ENCODE data around the gene CAPG. TPM values are rescaled to one million over a fixed set of nuclear protein-coding genes. Genes with fewer than 3 reads are reported as not detected.

Gene CAPG
- total and polyA plus RNA-seq, 10 of the 15 experiments (the other 5 are each of a cell fraction or from before 2014, with no cell fraction given): 26.3 to 192 (median 100) TPM

DNA sequence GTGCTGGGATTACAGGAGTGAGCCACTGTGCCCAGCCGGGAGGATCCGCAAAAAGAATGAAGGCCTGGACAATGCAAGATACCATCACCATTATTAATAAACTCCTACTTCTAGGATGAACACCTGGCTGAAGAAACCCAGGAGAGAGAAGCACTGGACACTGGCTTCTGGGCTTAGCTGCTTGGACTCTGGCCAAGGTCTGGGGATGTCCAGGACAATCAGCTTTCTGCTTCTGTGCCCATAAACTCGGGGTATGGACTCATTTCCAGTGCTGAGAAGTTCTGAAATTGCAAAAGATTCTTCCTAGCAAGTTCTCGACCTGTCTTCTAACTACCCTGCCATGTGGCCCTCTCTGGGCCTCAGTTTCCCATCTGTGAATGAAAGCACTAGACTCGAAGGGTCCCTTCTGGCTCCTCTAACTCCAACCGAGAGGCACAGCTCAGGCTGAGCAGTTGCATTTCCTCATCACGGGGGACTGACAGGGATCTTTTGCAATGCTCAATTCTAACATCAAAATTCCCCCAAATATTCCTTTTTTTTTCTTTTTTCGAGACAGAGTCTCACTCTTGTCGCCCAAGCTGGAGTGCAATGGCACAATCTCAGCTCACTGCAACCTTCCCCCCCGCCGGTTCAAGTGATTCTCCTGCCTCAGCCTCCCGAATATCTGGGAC, 5.9 kb upstream of the CAPG start (continued):
- TF ChIP-seq, protein P1, sequence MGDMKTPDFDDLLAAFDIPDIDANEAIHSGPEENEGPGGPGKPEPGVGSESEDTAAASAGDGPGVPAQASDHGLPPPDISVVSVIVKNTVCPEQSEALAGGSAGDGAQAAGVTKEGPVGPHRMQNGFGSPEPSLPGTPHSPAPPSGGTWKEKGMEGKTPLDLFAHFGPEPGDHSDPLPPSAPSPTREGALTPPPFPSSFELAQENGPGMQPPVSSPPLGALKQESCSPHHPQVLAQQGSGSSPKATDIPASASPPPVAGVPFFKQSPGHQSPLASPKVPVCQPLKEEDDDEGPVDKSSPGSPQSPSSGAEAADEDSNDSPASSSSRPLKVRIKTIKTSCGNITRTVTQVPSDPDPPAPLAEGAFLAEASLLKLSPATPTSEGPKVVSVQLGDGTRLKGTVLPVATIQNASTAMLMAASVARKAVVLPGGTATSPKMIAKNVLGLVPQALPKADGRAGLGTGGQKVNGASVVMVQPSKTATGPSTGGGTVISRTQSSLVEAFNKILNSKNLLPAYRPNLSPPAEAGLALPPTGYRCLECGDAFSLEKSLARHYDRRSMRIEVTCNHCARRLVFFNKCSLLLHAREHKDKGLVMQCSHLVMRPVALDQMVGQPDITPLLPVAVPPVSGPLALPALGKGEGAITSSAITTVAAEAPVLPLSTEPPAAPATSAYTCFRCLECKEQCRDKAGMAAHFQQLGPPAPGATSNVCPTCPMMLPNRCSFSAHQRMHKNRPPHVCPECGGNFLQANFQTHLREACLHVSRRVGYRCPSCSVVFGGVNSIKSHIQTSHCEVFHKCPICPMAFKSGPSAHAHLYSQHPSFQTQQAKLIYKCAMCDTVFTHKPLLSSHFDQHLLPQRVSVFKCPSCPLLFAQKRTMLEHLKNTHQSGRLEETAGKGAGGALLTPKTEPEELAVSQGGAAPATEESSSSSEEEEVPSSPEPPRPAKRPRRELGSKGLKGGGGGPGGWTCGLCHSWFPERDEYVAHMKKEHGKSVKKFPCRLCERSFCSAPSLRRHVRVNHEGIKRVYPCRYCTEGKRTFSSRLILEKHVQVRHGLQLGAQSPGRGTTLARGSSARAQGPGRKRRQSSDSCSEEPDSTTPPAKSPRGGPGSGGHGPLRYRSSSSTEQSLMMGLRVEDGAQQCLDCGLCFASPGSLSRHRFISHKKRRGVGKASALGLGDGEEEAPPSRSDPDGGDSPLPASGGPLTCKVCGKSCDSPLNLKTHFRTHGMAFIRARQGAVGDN (IDR thresholded peaks at IDR 0.05): no peak
- TF ChIP-seq, protein P2, sequence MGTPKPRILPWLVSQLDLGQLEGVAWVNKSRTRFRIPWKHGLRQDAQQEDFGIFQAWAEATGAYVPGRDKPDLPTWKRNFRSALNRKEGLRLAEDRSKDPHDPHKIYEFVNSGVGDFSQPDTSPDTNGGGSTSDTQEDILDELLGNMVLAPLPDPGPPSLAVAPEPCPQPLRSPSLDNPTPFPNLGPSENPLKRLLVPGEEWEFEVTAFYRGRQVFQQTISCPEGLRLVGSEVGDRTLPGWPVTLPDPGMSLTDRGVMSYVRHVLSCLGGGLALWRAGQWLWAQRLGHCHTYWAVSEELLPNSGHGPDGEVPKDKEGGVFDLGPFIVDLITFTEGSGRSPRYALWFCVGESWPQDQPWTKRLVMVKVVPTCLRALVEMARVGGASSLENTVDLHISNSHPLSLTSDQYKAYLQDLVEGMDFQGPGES (IDR thresholded peaks at IDR 0.05): no peak
- TF ChIP-seq, protein P3, sequence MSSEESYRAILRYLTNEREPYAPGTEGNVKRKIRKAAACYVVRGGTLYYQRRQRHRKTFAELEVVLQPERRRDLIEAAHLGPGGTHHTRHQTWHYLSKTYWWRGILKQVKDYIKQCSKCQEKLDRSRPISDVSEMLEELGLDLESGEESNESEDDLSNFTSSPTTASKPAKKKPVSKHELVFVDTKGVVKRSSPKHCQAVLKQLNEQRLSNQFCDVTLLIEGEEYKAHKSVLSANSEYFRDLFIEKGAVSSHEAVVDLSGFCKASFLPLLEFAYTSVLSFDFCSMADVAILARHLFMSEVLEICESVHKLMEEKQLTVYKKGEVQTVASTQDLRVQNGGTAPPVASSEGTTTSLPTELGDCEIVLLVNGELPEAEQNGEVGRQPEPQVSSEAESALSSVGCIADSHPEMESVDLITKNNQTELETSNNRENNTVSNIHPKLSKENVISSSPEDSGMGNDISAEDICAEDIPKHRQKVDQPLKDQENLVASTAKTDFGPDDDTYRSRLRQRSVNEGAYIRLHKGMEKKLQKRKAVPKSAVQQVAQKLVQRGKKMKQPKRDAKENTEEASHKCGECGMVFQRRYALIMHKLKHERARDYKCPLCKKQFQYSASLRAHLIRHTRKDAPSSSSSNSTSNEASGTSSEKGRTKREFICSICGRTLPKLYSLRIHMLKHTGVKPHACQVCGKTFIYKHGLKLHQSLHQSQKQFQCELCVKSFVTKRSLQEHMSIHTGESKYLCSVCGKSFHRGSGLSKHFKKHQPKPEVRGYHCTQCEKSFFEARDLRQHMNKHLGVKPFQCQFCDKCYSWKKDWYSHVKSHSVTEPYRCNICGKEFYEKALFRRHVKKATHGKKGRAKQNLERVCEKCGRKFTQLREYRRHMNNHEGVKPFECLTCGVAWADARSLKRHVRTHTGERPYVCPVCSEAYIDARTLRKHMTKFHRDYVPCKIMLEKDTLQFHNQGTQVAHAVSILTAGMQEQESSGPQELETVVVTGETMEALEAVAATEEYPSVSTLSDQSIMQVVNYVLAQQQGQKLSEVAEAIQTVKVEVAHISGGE (CRISPR knock-in tag; IDR thresholded peaks at IDR 0.05): no peak
- TF ChIP-seq NBN (IDR thresholded peaks at IDR 0.05) (no peak), WRNIP1 (IDR thresholded peaks at IDR 0.05; ENCODE audit: borderline replicate concordance, low read depth, low read length) (no peak)
